ENCODE data around the gene SENP7. TPM values are rescaled to one million over a fixed set of nuclear protein-coding genes. Genes with fewer than 3 reads are reported as not detected.

SENP7 gene
- total RNA-seq (2014; rRNA removed; shearing (Covaris generic)) (9.0 and 11.0 TPM in 2 replicates), polyA plus RNA-seq (2016; fragmentation: Nextera tagmentation; extraction: Ambion mirVana) (4.5 and 5.0 TPM in 2 replicates)
- long read RNA-seq, partial matches to known transcripts, result 2 of 2 reads
- long read RNA-seq, other reads (novel, unspliced or antisense), result 0 of 2 reads

- no peaks in the 10 kb centered on the region for H3K36me3 Mint-ChIP-seq (ENCODE audit: low read depth)
- H3K4me3 Mint-ChIP-seq, result peak within 1 kb of the TSS; percentile 96
- Histone ChIP-seq H3K4me1 (ENCODE audit: insufficient read depth) (peaks cover 4% of the 10 kb centered on the region), H4K20me1 (replicated peaks; ENCODE audit: insufficient read depth) (no peaks in the 10 kb centered on the region), H3F3A (replicated peaks; ENCODE audit: low read depth) (no peaks in the 10 kb centered on the region), H3K4me3 (peak within 1 kb of the TSS; percentile 59), H3K79me2 (replicated peaks; ENCODE audit: insufficient read depth) (no peaks in the 10 kb centered on the region), H3K36me3 (ENCODE audit: insufficient read depth) (no peaks in the 10 kb centered on the region), H3K27me3 (ENCODE audit: insufficient read depth) (no peaks in the 10 kb centered on the region), H3K27ac (ENCODE audit: low read depth) (peak within 1 kb of the TSS; percentile 89), H2AFZ (peak within 1 kb of the TSS; percentile 57; the same call in 1 of the 2 replicates), H3K9me2 (ENCODE audit: insufficient read depth) (no peaks in the 10 kb centered on the region), H3K4me2 (peak within 1 kb of the TSS; percentile 79)
- H3K27ac Mint-ChIP-seq, result peak within 1 kb of the TSS; percentile 97
- ATAC-seq (peak; percentile 75), DNase-seq (ENCODE audit: low spot score) (peak; percentile 89)
- peaks cover 8% of the 10 kb centered on the region for H3K27me3 Mint-ChIP-seq (ENCODE audit: insufficient read depth, low read depth, poor library complexity)
- H3K4me1 Mint-ChIP-seq, result peaks cover 5% of the 10 kb centered on the region; the same call in 1 of the 3 replicates
- TF ChIP-seq ETS1 (IDR thresholded peaks at IDR 0.05) (0 out of 2 replicates have a peak, but pooled peaks have one; percentile 52), REST (IDR thresholded peaks at IDR 0.05; ENCODE audit: unreplicated experiment) (no peak), POLR2AphosphoS5 (IDR thresholded peaks at IDR 0.05; ENCODE audit: low read depth) (peak; percentile 59), EZH2 (IDR thresholded peaks at IDR 0.05; ENCODE audit: low read depth, unreplicated experiment) (no peak)
- H3K9me3 Mint-ChIP-seq, result no peaks in the 10 kb centered on the region
Measured at GRCh38 chr3:101512646-101513418, at the start of gene SENP7. Gene SENP7, minus strand, starts transcription at chr3:101513212. Its CDS starts 82 bp downstream, at chr3:101513130.

GRCh38 chr3:101561630-101562328 lies 48.8 kb upstream of the SENP7 start, which contains the start of gene TRMT10C:
Gene TRMT10C, plus strand, starts transcription at chr3:101561868. Its CDS starts 2,914 bp downstream, at chr3:101564782.
- peak within 1 kb of the TSS; percentile 94 for H3K27ac ChIP-seq (ENCODE audit: low read depth)
- peaks cover 20% of the 10 kb centered on the region for H3K36me3 ChIP-seq (ENCODE audit: insufficient read depth)
- H3K79me2 ChIP-seq (replicated peaks; ENCODE audit: insufficient read depth), result peaks cover 48% of the 10 kb centered on the region
- peak within 1 kb of the TSS; percentile 99 for H3K4me2 ChIP-seq
- peak within 1 kb of the TSS; percentile 92 for H3K4me3 ChIP-seq
- peak within 1 kb of the TSS; percentile 99 for H3K27ac Mint-ChIP-seq
- H3K4me3 Mint-ChIP-seq, result peak within 1 kb of the TSS; percentile 99
- H2AFZ ChIP-seq, result peak within 1 kb of the TSS; percentile 40; the same call in 1 of the 2 replicates
- H3K4me1 ChIP-seq (ENCODE audit: insufficient read depth), result peaks cover 16% of the 10 kb centered on the region
- peak; percentile 99 for ATAC-seq
- peaks cover 18% of the 10 kb centered on the region for H3K4me1 Mint-ChIP-seq
- peaks cover 13% of the 10 kb centered on the region for H3K27me3 Mint-ChIP-seq (ENCODE audit: insufficient read depth, low read depth, poor library complexity)
- no peaks in the 10 kb centered on the region for H3K27me3 ChIP-seq (ENCODE audit: insufficient read depth)
- peaks cover 44% of the 10 kb centered on the region for H4K20me1 ChIP-seq (replicated peaks; ENCODE audit: insufficient read depth)
- peaks cover 12% of the 10 kb centered on the region; the same call in 1 of the 2 replicates for H3F3A ChIP-seq (replicated peaks; ENCODE audit: low read depth)
- H3K9me2 ChIP-seq (ENCODE audit: insufficient read depth), result no peaks in the 10 kb centered on the region
- H3K9me3 Mint-ChIP-seq, result peaks cover 5% of the 10 kb centered on the region; the same call in 2 of the 3 replicates
- H3K36me3 Mint-ChIP-seq (ENCODE audit: low read depth), result peaks cover 41% of the 10 kb centered on the region
- DNase-seq (ENCODE audit: low spot score), result peak; percentile 98
- TF ChIP-seq EZH2 (IDR thresholded peaks at IDR 0.05; ENCODE audit: low read depth, unreplicated experiment) (no peak), CTCF (conservative IDR thresholded peaks at IDR 0.05; ENCODE audit: low read depth in 2 of 2) (no peak), EZH2phosphoT487 (IDR thresholded peaks at IDR 0.05; ENCODE audit: unreplicated experiment) (no peak), REST (IDR thresholded peaks at IDR 0.05; ENCODE audit: unreplicated experiment) (no peak)
